IMR-90 (cell line): ENCODE data around the gene JPH3. TPM values are rescaled to one million over a fixed set of nuclear protein-coding genes. Genes with fewer than 3 reads are reported as not detected.

ENCODE experiments used
- ATAC-seq: fragments of 200-7000 bp; cut with Tn5 transposase; 2 replicates; pipeline ENCODE4 v1.9.1; 2020; ENCODE audit warnings: low read depth, mild to moderate bottlenecking, moderate library complexity
- BruUV-seq: library from RNA; stranded (reverse); fragments of 400-500 nt; replicated peaks from 2 replicates; lab custom pipeline; 2021; lab: Mats Ljungman, UMichigan
- CTCF ChIA-PET: fragments of 300-600 bp; formaldehyde crosslinking; extraction: SDS; loops from one replicate; lab custom pipeline; 2021; ENCODE audit warnings: antibody characterized with exemption; lab: Yijun Ruan, JAX
- POLR2A ChIA-PET: fragments of 300-600 bp; sonication (Branson Sonifier 250); formaldehyde crosslinking; loops from one replicate; lab custom pipeline; 2022; ENCODE audit warnings: antibody characterized with exemption; ENCODE audit not compliant: unreplicated experiment; lab: Charles Lee
- DNase-seq: peaks from one replicate; pipeline ENCODE4 v3.0.0; 2013
- H2AFZ ChIP-seq: replicated peaks from 2 replicates; pipeline ENCODE3; 2013; ENCODE audit warnings: low read length, mild to moderate bottlenecking; ENCODE audit not compliant: poor library complexity
- H2AK5ac ChIP-seq: 2 replicates; pipeline ENCODE4 v1.6.1; 2013; ENCODE audit warnings: low read depth, low read length, inconsistent platforms
- H2AK9ac ChIP-seq: replicated peaks from 2 replicates; pipeline ENCODE3; 2013; ENCODE audit warnings: mild to moderate bottlenecking, low read depth, low read length, moderate library complexity; ENCODE audit not compliant: poor library complexity
- H2BK120ac ChIP-seq: 2 replicates; pipeline ENCODE4 v1.6.1; 2013; ENCODE audit warnings: low read depth, low read length, inconsistent platforms
- H2BK15ac ChIP-seq: 3 replicates; pipeline ENCODE4 v1.6.1; 2013; ENCODE audit warnings: low read depth, low read length, inconsistent platforms
- H2BK20ac ChIP-seq: 2 replicates; pipeline ENCODE4 v1.6.1; 2013; ENCODE audit warnings: low read depth, mild to moderate bottlenecking, inconsistent platforms, low read length, moderate library complexity
- H2BK5ac ChIP-seq: 2 replicates; pipeline ENCODE4 v1.6.1; 2013; ENCODE audit warnings: mild to moderate bottlenecking, low read depth, low read length, inconsistent platforms; ENCODE audit not compliant: poor library complexity, severe bottlenecking
- H3K14ac ChIP-seq: replicated peaks from 2 replicates; pipeline ENCODE4 v1.6.1; 2013; ENCODE audit warnings: low read depth, low read length, inconsistent platforms
- H3K18ac ChIP-seq: 2 replicates; pipeline ENCODE4 v1.6.1; 2013; ENCODE audit warnings: low read depth, low read length, control low read depth
- H3K23ac ChIP-seq: 2 replicates; pipeline ENCODE4 v1.6.1; 2013; ENCODE audit warnings: low read depth, low read length, inconsistent platforms
- H3K27ac ChIP-seq: 2 replicates; pipeline ENCODE4 v1.5.1; 2013; ENCODE audit warnings: mild to moderate bottlenecking, control low read depth, low read length; ENCODE audit not compliant: insufficient read depth
- H3K27me3 ChIP-seq: 2 replicates; pipeline ENCODE4 v1.6.1; 2013; ENCODE audit warnings: low read length; ENCODE audit not compliant: control insufficient read depth, insufficient read depth
- H3K36me3 ChIP-seq: 2 replicates; pipeline ENCODE4 v1.6.1; 2013; ENCODE audit warnings: low read length, mixed read lengths; ENCODE audit not compliant: control insufficient read depth, insufficient read depth
- H3K4ac ChIP-seq: 2 replicates; pipeline ENCODE4 v1.6.1; 2013; ENCODE audit warnings: low read depth, low read length, inconsistent platforms
- H3K4me1 ChIP-seq: 2 replicates; pipeline ENCODE4 v1.6.1; 2013; ENCODE audit warnings: low read length, mixed read lengths; ENCODE audit not compliant: control insufficient read depth, insufficient read depth
- H3K4me2 ChIP-seq: 2 replicates; pipeline ENCODE4 v1.6.1; 2013; ENCODE audit warnings: low read depth, mild to moderate bottlenecking, control low read depth, low read length, moderate library complexity
- H3K4me3 ChIP-seq: 2 replicates; pipeline ENCODE4 v1.5.1; 2013; ENCODE audit warnings: low read depth, mild to moderate bottlenecking, control low read depth, low read length, moderate library complexity; ENCODE audit not compliant: insufficient read depth
- H3K56ac ChIP-seq: 2 replicates; pipeline ENCODE4 v1.6.1; 2013; ENCODE audit warnings: low read length, inconsistent platforms; ENCODE audit not compliant: insufficient read depth; ENCODE audit errors: extremely low read depth
- H3K79me1 ChIP-seq, 2 experiments: 2 replicates each; pipeline ENCODE4 v1.6.1; 2013; ENCODE audit warnings: low read length in 2 of 2, inconsistent platforms in 1 of 2, low read depth in 1 of 2
- H3K9ac ChIP-seq: 2 replicates; pipeline ENCODE4 v1.6.1; 2013; ENCODE audit warnings: low read depth, low read length, control low read depth
- H3K9me1 ChIP-seq: 2 replicates; pipeline ENCODE4 v1.6.1; 2013; ENCODE audit warnings: low read length, inconsistent platforms; ENCODE audit not compliant: insufficient read depth
- H3K9me3 ChIP-seq: 2 replicates; pipeline ENCODE4 v1.6.1; 2013; ENCODE audit warnings: low read length; ENCODE audit not compliant: control insufficient read depth, insufficient read depth
- H4K20me1 ChIP-seq: 2 replicates; pipeline ENCODE4 v1.6.1; 2013; ENCODE audit warnings: low read length, inconsistent platforms; ENCODE audit not compliant: insufficient read depth
- H4K5ac ChIP-seq: 2 replicates; pipeline ENCODE4 v1.6.1; 2013; ENCODE audit warnings: mild to moderate bottlenecking, low read depth, low read length, control low read depth
- H4K8ac ChIP-seq, 2 experiments: 2 replicates each; pipeline ENCODE4 v1.6.1; 2013; ENCODE audit warnings: low read depth in 2 of 2, low read length in 2 of 2, control low read depth in 1 of 2, inconsistent platforms in 1 of 2
- H4K91ac ChIP-seq: 2 replicates; pipeline ENCODE4 v1.6.1; 2013; ENCODE audit warnings: low read depth, low read length, inconsistent platforms; ENCODE audit not compliant: insufficient read depth
- BHLHE40 ChIP-seq: fragments of 150-350 bp; IDR thresholded peaks from 2 replicates; pipeline ENCODE4 v1.6.1; 2016; ENCODE audit warnings: mild to moderate bottlenecking, low read depth, low read length
- CEBPB ChIP-seq: IDR thresholded peaks from 2 replicates; pipeline ENCODE4 v1.6.1; 2012; ENCODE audit warnings: low read depth, low read length, improper control_type of control experiment
- MXI1 ChIP-seq: IDR thresholded peaks from 2 replicates; pipeline ENCODE4 v1.6.1; 2012; ENCODE audit warnings: low read depth, mild to moderate bottlenecking, low read length, moderate library complexity, borderline replicate concordance
- WGBS, 2 experiments: methylation state at CpG; one replicate each; pipeline versions ENCODE4 v1.1.5 to v1.1.7; 2013; ENCODE audit warnings: missing lambda C conversion rate in 2 of 2; ENCODE audit not compliant: insufficient read length in 1 of 2; ENCODE audit errors: extremely low coverage in 2 of 2; 5-methylcytosine and 5-hydroxymethylcytosine counted together
- dilution Hi-C: fragments of 300-500 bp; cut with HindIII; formaldehyde crosslinking; loops from one replicate; pipeline ENCODE4 v1.14.3; 2018; ENCODE audit warnings: low sequenced_read_pairs; ENCODE audit not compliant: unreplicated experiment
- in situ Hi-C: fragments of 300-500 bp; cut with MboI; formaldehyde crosslinking; loops from 3 replicates; pipeline ENCODE4 v1.14.3; 2019; ENCODE audit warnings: low sequenced_read_pairs, inconsistent platforms, mixed read lengths
- intact Hi-C: fragments of 100-400 bp; cut with micrococcal nuclease; formaldehyde crosslinking; loops from 2 replicates; pipeline ENCODE4 v1.10.0; 2022
- polyA plus RNA-seq, 3 experiments: library from polyadenylated mRNA; depleted of rRNA; stranded (reverse); fragments of >200 nt; gene quantifications; 2 replicates each; pipeline ENCODE4 v1.2.3, GENCODE V29; 2012; ENCODE audit warnings: low replicate concordance in 1 of 3
- total RNA-seq: library from RNA; depleted of rRNA; stranded (reverse); fragments of >200 nt; gene quantifications from 2 replicates; pipeline ENCODE4 v1.2.3, GENCODE V29; 2012

JPH3 gene
- total and polyA plus RNA-seq, 2 of the 4 experiments (the other 2 are of a cell fraction), result 0.03 TPM; not detected in 1

- H2AK5ac ChIP-seq, result no peak overlapping the region
- H2BK120ac ChIP-seq, result no peak overlapping the region
- no peaks in the 10 kb centered on the region for H3K79me1 ChIP-seq
- no peak overlapping the region for H3K56ac ChIP-seq
- no peak for DNase-seq
- H4K5ac ChIP-seq, result no peak overlapping the region
- no peak overlapping the region for H2BK15ac ChIP-seq
- no TSS peak for BruUV-seq
- POLR2A ChIA-PET, result no interaction called here
- no peak overlapping the region for H4K8ac ChIP-seq
- H3K4me2 ChIP-seq, result no peak overlapping the region
- in situ Hi-C loops (no loop called here), intact Hi-C loops (no loop called here), dilution Hi-C loops (no loop called here)
- H3K9me3 ChIP-seq, result no peaks in the 10 kb centered on the region
- H3K18ac ChIP-seq, result no peak overlapping the region
- CTCF ChIA-PET, result no interaction called here
- H4K91ac ChIP-seq, result no peak overlapping the region
- no peaks in the 10 kb centered on the region for H3K9me1 ChIP-seq
- no peak overlapping the region for H3K27ac ChIP-seq
- H3K4me3 ChIP-seq, result no peak overlapping the region
- ATAC-seq, result no peak
- H4K20me1 ChIP-seq, result 0 out of 2 replicates have a peak, but pooled peaks cover 3% of the 10 kb centered on the region
- no peak overlapping the region for H3K9ac ChIP-seq
- no peak overlapping the region for H2AFZ ChIP-seq
- no peak for TF ChIP-seq CEBPB
- TF ChIP-seq MXI1, result no peak
- no peak for TF ChIP-seq BHLHE40
- no CpG with 5 or more reads among the region's 14 CpGs for WGBS, 2 experiments
- peaks cover 2% of the 10 kb centered on the region; the same call in 1 of the 2 replicates for H3K36me3 ChIP-seq
- no peaks in the 10 kb centered on the region for H3K4me1 ChIP-seq
- H3K14ac ChIP-seq, result no peak overlapping the region
- peaks cover 2% of the 10 kb centered on the region; the same call in 1 of the 2 replicates for H3K27me3 ChIP-seq
- H2BK5ac ChIP-seq, result no peak overlapping the region
- H3K4ac ChIP-seq, result no peak overlapping the region
- no peak overlapping the region for H2BK20ac ChIP-seq
- no peak overlapping the region for H2AK9ac ChIP-seq
- H3K23ac ChIP-seq, result no peak overlapping the region
Measured at GRCh38 chr16:87691686-87692079, 89.4 kb downstream of the JPH3 start.
